Lower leg skin (tissue), 3 donors: Measurements from ENCODE around the gene SELENON.

Source experiments
- CTCF ChIP-seq, 3 donors: fragments of 450-650 bp; IDR thresholded peaks; one replicate each; pipeline ENCODE4 v1.5.1; 2016; ENCODE audit warnings: antibody characterized with exemption in 3 of 3, mild to moderate bottlenecking in 3 of 3, moderate library complexity in 2 of 3
- POLR2A ChIP-seq, 2 donors: fragments of 450-650 bp; IDR thresholded peaks; one replicate each; pipeline ENCODE4 v1.6.1; 2016 to 2017; ENCODE audit warnings: antibody characterized with exemption in 2 of 2, mild to moderate bottlenecking in 1 of 2, moderate library complexity in 1 of 2

DNA sequence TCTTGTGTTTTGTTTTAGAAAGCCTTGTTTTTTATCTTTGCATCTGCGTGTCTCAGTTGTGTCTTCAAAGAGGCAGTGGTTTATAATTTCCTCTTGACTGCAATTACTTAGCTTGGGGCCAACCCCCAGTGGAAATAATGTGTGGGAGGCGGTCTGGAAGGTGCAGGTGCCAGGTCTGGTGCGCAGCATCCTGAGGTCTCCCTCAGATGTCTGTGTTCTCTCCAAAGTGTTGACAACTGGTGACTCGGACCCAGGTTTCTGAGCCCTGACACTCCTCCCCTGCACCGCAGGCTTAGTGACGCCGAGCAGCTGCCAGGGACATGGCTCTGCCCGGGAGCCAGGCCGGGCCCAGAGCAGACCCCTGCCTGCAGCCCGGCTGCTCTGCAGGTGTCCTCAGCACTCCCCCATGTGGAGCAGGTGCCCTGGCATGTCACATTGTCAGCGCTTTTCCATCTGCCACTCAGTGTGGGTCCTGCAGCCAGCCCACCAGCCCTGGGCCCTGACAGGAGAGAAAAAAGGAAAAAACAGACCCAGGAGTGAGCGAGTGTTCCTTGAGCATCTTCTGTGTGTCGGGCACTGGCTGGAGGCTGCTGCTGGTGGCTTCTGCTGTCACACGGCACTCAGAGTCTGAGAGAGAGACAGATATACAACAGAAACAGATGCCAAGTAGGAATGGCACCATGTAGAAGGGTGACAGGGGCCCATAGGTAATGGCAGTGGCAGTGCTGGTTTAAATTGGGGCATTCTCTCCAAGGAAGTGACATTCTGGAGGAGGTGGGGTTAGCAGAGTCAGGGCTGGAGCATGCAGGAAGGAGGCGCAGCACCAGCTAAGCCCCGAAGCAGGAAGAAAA is 24.8 kb upstream of the SELENON start:
- TF ChIP-seq POLR2A (IDR thresholded peaks at IDR 0.05): no peak
- TF ChIP-seq CTCF (IDR thresholded peaks at IDR 0.05): no peak
